ENCODE measurements around the gene CSNK2B.

CSNK2B gene

DNA sequence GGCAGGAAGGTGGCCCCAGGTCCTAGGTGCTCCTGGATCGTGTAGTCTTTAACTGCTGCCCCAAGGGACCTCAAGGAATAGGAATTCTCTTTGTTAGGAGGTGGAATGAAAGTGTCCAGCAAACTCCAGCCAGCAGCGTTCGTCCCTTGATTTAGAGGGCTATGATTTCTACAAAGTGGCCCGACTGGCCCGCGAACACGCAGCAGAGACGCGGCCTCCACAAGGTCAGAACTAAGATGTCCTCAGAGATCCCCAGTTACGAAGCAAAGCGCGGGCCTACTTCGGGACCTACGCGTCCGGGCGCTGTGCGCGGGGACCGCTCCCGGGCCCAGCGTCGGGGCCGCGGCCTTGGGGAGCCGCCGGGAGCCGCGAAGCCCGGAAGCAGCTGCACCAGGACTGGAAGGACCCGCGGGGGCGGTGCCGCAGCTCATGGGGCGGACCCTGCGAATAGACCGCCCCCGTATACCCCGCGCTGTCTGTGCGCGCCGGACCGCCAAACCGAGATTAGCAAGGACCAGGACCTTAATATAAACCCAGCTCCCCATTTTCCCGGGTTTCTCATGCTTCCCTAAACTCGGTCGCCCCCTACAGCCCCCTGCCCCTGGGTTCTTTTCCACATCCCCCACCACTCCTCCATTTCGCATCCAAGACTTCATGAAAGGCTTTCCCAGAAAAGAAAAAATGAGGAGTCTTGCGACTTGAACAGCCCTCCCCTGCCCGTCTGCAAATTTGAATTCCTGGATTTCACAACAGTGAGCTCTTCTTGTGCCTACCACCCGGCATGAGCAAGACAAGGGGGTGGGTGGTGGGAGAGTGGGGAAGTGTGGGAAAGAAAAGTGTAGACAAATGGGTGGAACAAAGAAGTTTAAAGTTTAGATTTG, 5.3 kb upstream of the CSNK2B start, which contains the start of gene C6orf47:
Gene C6orf47, minus strand, starts transcription at position 398 of the 881 bp plus-strand sequence. CDS start 831 bp downstream, outside the sequence.
- peak; percentile 38 for DNase-seq (ENCODE audit: low read depth, low spot score)

GRCh38 chr6:31661262-31662123, 4.4 kb upstream of the CSNK2B start:
- DNase-seq (ENCODE audit: low read depth, low spot score), result no peak

DNA sequence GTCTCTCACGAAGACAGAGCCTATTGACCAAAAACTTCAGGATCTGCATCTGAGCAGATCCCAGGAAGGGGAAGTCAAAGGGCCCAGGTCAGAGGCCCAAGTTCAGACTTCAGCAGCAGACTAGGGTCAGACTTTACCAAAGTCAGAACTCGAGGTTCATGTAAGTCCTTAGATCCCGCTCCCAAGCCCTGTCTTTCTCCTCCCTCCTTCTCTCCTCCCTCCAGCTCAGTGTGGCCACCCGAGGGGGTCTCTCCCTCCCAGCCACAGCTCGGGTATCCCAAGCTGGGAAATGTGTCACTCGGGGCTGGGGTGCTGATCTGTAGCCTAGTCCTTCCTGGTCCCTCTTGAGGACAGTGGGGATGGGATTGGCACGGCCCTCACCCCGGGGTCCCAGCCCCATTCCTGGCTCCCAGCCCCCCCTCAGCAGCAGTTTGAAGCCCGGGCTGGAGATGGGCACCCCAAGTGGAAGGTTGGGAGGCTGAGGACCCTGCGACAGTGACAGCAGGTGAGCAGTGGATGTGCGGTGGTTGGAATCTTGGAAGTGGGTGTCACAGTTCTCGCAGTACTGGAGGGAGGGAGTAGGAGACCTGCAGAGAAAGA, 3.7 kb upstream of the CSNK2B start:
- no peak for DNase-seq (ENCODE audit: low read depth, low spot score)

GRCh38 chr6:31663126-31663960, 2.5 kb upstream of the CSNK2B start:
- no peak for DNase-seq (ENCODE audit: low read depth, low spot score)

GRCh38 chr6:31663961-31664789, 1.7 kb upstream of the CSNK2B start:
- DNase-seq (ENCODE audit: low read depth, low spot score), result no peak

- peak; percentile 73 for DNase-seq (ENCODE audit: low read depth, low spot score)
Measured at GRCh38 chr6:31664790-31665500, 935 bp upstream of the CSNK2B start, which contains the start of gene GPANK1. Gene GPANK1 (minus strand): TSS chr6:31664997. CDS start chr6:31664478, 519 bp downstream.

- DNase-seq (ENCODE audit: low read depth, low spot score), result no peak
Measured at GRCh38 chr6:31666337-31666965, 571 bp downstream of the CSNK2B start.

DNA sequence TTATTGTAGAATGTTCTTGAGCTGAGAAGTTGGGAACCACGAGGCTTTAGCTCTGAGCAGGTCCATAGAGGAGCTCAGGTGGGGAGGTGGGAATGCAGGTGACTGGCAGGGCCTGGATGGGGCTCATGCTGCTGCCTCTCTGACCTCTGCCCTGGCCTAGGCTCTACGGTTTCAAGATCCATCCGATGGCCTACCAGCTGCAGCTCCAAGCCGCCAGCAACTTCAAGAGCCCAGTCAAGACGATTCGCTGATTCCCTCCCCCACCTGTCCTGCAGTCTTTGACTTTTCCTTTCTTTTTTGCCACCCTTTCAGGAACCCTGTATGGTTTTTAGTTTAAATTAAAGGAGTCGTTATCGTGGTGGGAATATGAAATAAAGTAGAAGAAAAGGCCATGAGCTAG, 3.8 kb downstream of the CSNK2B start, which contains the start of gene LY6G5B:
Gene LY6G5B, plus strand, starts transcription at position 301 of the 400 bp plus-strand sequence. CDS start 975 bp downstream, outside the sequence.
- no peak for DNase-seq (ENCODE audit: low read depth, low spot score)

- no peak for DNase-seq (ENCODE audit: low read depth, low spot score)
Measured at GRCh38 chr6:31676322-31676903, 10.5 kb downstream of the CSNK2B start.

DNA sequence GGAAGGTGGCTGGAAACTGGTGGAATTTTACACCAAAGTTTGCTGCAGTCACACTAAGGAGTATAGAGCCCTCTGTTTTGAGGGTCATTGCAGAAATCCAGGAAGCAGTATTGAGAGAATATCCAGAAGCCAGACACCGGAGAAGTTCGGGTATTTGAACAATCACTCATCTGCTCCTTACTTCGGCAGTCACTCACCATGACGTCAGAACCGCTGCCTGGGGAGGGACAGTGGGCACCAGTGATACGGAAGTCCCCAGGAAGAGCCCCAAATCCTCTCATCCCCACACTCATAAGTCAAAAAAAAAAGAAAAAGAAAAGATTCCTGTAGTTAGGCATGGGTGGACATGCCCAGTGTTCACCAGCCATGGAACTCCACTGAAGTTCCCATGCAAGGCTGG, 11.0 kb downstream of the CSNK2B start:
- DNase-seq (ENCODE audit: low read depth, low spot score), result no peak

DNA sequence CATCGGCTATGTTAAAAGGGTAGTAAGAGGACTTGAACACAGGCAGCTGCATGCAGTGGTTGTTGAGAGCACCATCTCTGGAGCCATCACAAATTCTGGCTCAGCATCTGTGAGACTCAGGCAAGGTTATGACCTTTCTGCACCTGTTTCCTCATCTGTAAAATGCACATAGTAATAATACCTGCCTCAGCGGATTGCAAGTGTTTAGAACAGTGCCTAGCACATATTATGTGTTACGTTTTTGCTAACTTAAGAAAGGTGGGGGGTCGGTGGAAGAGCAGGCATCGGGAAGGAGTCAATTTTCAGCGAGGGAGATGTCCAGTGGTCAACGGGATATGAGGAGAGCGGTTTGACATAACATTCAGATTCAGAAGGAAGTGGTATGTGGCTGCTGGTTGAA, 12.1 kb downstream of the CSNK2B start:
- no peak for DNase-seq (ENCODE audit: low read depth, low spot score)

DNA sequence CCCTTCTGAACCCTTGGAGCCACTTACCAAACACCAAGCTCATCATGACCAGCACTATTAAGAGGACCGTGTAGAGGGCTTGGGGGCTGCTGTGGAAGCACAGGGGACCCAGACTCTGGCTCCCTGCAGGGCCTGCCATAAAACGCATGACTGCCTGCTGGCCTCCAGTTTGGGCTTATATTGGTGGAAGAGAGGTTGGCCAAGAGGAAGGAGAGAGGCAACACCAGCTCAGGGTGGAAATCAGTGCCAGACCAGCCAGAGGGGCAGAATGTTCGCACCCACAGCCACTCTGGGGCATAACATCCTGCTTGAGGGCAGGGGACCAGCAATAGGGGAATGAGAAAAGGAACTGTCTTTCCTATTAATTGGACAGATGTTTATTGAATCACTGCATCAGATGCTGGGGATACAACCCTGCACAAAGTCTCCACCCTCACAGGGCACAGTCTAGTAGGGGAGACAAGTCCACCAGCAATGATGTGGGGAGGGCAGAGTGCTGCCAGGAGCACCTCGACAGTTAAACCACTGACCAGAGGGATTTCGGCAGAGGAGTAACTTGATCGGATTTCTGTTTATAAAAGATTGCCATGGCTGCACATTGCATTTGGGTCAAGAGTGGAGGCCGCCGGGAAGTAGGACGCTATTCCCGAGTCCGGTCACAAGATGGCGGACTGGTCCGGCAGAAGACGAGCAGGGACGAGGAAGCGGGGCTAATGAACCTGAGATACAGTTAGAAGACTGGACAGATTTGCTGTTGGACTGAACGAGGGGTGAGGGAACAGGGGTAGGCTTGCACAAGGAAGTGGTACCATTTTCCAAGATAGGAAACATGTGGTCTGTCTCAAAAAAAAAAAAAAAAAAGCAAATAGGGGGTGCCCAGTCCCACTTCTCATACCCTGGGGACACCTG, 14.6 kb downstream of the CSNK2B start, which contains the start of gene LY6G5C:
Gene LY6G5C, minus strand, starts transcription at position 842 of the 909 bp plus-strand sequence. Its CDS starts 694 bp downstream, at position 148.
- DNase-seq (ENCODE audit: low read depth, low spot score), result peak; percentile 27

- DNase-seq (ENCODE audit: low read depth, low spot score), result no peak
Measured at GRCh38 chr6:31681135-31681671, 15.3 kb downstream of the CSNK2B start.

DNA sequence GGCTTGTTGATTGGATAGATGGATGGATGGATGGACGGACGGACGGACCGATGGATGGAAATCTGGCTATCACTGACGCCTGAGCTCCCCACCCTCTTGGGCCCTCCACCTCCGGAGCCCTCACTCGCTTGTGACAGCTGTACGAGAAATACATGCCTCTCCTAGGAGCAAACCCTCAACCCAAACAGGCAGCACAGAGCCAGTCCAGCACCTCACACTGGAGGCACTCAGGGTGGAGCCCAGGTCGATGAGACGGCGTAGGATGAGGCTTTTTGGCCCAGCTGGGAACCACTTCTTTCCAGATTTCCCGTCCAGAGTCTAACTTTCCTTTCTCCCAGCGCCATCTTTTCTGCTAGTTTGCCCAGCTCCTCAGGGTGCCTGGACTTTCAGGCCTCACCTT, 17.7 kb downstream of the CSNK2B start:
- no peak for DNase-seq (ENCODE audit: low read depth, low spot score)

- no peak for DNase-seq (ENCODE audit: low read depth, low spot score)
Measured at GRCh38 chr6:31686483-31686882, 20.6 kb downstream of the CSNK2B start.

- no peak for DNase-seq (ENCODE audit: low read depth, low spot score)
Measured at GRCh38 chr6:31687321-31687720, 21.4 kb downstream of the CSNK2B start.

All from activated naive CD8-positive, alpha-beta T cell treated with anti-CD3 and anti-CD28 coated beads, Interleukin-2, amount 50 U/mL, for 16 hours (primary cell).